Prostate gland (tissue), 2 donors: ENCODE data around the gene SAMM50. TPM values are rescaled to one million over a fixed set of nuclear protein-coding genes. Genes with fewer than 3 reads are reported as not detected.

Experiments
- DNase-seq: peaks from one replicate; pipeline ENCODE4 v3.0.0-alpha.2; 2019; ENCODE audit warnings: low spot score
- H3K27ac ChIP-seq, 2 donors: fragments of 200-600 bp; sonication (generic); 2 replicates each; pipeline ENCODE4 v1.5.1; 2017 to 2019
- H3K27me3 ChIP-seq: fragments of 200-600 bp; sonication (generic); replicated peaks from 2 replicates; pipeline ENCODE4 v1.5.1; 2019; ENCODE audit not compliant: insufficient read depth
- H3K36me3 ChIP-seq, 2 donors: fragments of 200-600 bp; sonication (generic); 1 replicate in 1 of 2; 2 replicates in 1 of 2; pipeline versions ENCODE4 v1.5.1 to v1.8.1; 2017 to 2019
- H3K4me1 ChIP-seq: fragments of 200-600 bp; sonication (generic); replicated peaks from 2 replicates; pipeline ENCODE4 v1.5.1; 2019
- H3K4me3 ChIP-seq, 2 donors: fragments of 200-600 bp; sonication (generic); 2 replicates each; pipeline ENCODE4 v1.5.1; 2017 to 2019
- H3K9me3 ChIP-seq: fragments of 200-600 bp; sonication (generic); 2 replicates; pipeline ENCODE4 v1.5.1; 2017
- CTCF ChIP-seq, 4 experiments: fragments of 200-600 bp in 2 of 4; fragments of 450-650 bp in 2 of 4; sonication (generic) in 2 of 4; IDR thresholded peaks; 1 replicate in 3 of 4; 2 replicates in 1 of 4; pipeline ENCODE4 v1.5.1; 2016 to 2019; ENCODE audit warnings: antibody characterized with exemption in 4 of 4, mild to moderate bottlenecking in 2 of 4, moderate library complexity in 2 of 4
- POLR2A ChIP-seq: fragments of 450-650 bp; IDR thresholded peaks from one replicate; pipeline ENCODE4 v1.6.1; 2016; ENCODE audit warnings: antibody characterized with exemption, mild to moderate bottlenecking
- POLR2AphosphoS5 ChIP-seq: sonication (generic); formaldehyde crosslinking; IDR thresholded peaks from one replicate; pipeline ENCODE4 v1.6.1; 2017; ENCODE audit warnings: antibody characterized with exemption
- WGBS: methylation state at CpG from one replicate; pipeline ENCODE4 v1.1.5; 2018; 5-methylcytosine and 5-hydroxymethylcytosine counted together
- intact Hi-C: fragments of 100-400 bp; cut with DNase I; formaldehyde crosslinking; loops from one replicate; pipeline ENCODE4 v1.14.2; 2022
- total RNA-seq, 2 donors: library from RNA; depleted of rRNA; stranded (reverse); fragments of >200 nt; gene quantifications; one replicate each; pipeline ENCODE4 v1.1.0, GENCODE V29; 2016

Gene SAMM50
- total RNA-seq, 2 donors from 2014 or later: 32.3 to 43.2 TPM

- intact Hi-C loops: no loop called here
- DNase-seq: no peak
- Histone ChIP-seq H3K27ac (no peak overlapping the region), H3K9me3 (no peaks in the 10 kb centered on the region), H3K36me3 (peaks cover 0 to 3% of the 10 kb centered on the region in 2 donors), H3K4me1 (no peaks in the 10 kb centered on the region), H3K4me3 (no peak overlapping the region), H3K27me3 (no peaks in the 10 kb centered on the region)
- TF ChIP-seq POLR2AphosphoS5 (no peak), POLR2A (no peak), CTCF (IDR thresholded peaks at IDR 0.05) (no peak)
- 77% methylated on average over 12 of the region's 12 CpGs for WGBS
Observed at GRCh38 chr22:43985532-43985931, 30.3 kb downstream of the SAMM50 start.

GRCh38 chr22:43988116-43988820, 33.0 kb downstream of the SAMM50 start:
- intact Hi-C loops: no loop called here
- Histone ChIP-seq H3K4me1 (no peaks in the 10 kb centered on the region), H3K27me3 (no peaks in the 10 kb centered on the region), H3K36me3 (peaks cover 0 to 10% of the 10 kb centered on the region in 2 donors), H3K4me3 (no peak overlapping the region), H3K27ac (no peak overlapping the region), H3K9me3 (no peaks in the 10 kb centered on the region)
- no peak for DNase-seq
- TF ChIP-seq POLR2AphosphoS5 (no peak), POLR2A (no peak), CTCF (IDR thresholded peaks at IDR 0.05) (no peak)
- WGBS: 64% methylated on average over 8 of the region's 8 CpGs

- DNase-seq: no peak
- no peak for TF ChIP-seq CTCF (IDR thresholded peaks at IDR 0.05)
- no peak for TF ChIP-seq POLR2AphosphoS5
- no peaks in the 10 kb centered on the region for H3K9me3 ChIP-seq
- intact Hi-C loops: no loop called here
- H3K27ac ChIP-seq: no peak overlapping the region
- no peaks in the 10 kb centered on the region for H3K4me1 ChIP-seq
- no peak overlapping the region for H3K4me3 ChIP-seq
- H3K27me3 ChIP-seq: no peaks in the 10 kb centered on the region
- H3K36me3 ChIP-seq: peaks cover 0 to 10% of the 10 kb centered on the region in 2 donors
- 96% methylated on average over 10 of the region's 10 CpGs for WGBS
Observed at GRCh38 chr22:43988960-43989359, 33.7 kb downstream of the SAMM50 start.

- H3K4me3 ChIP-seq: no peak overlapping the region
- no peaks in the 10 kb centered on the region for H3K4me1 ChIP-seq
- no peak for TF ChIP-seq POLR2A
- TF ChIP-seq CTCF (IDR thresholded peaks at IDR 0.05): no peak
- intact Hi-C loops: loop anchor here (10.0 kb wide), 1 partner anchor 335 kb away; no protein-coding TSS in a partner anchor
- peaks cover 0 to 10% of the 10 kb centered on the region in 2 donors for H3K36me3 ChIP-seq
- no peaks in the 10 kb centered on the region for H3K27me3 ChIP-seq
- H3K9me3 ChIP-seq: no peaks in the 10 kb centered on the region
- DNase-seq: no peak
- 87% methylated on average over 13 of the region's 13 CpGs for WGBS
- no peak overlapping the region for H3K27ac ChIP-seq
Observed at GRCh38 chr22:43990044-43990443, 34.8 kb downstream of the SAMM50 start.
